Glomerular endothelial cell (primary cell): ENCODE measurements around the gene RPL19. TPM values are rescaled to one million over a fixed set of nuclear protein-coding genes. Genes with fewer than 3 reads are reported as not detected.

Experiments used
- DNase-seq: peaks from one replicate; pipeline ENCODE4 v3.0.0-alpha.2; 2011; ENCODE audit warnings: low read depth, low spot score; ENCODE audit errors: extremely low read depth
- total RNA-seq: library from RNA; depleted of rRNA; stranded (reverse); fragments of >200 nt; gene quantifications from 2 replicates; pipeline ENCODE4 v1.2.3, GENCODE V29; 2015

The RPL19 gene
- total RNA-seq, 1 donor from 2014 or later = 1,721 TPM

DNA sequence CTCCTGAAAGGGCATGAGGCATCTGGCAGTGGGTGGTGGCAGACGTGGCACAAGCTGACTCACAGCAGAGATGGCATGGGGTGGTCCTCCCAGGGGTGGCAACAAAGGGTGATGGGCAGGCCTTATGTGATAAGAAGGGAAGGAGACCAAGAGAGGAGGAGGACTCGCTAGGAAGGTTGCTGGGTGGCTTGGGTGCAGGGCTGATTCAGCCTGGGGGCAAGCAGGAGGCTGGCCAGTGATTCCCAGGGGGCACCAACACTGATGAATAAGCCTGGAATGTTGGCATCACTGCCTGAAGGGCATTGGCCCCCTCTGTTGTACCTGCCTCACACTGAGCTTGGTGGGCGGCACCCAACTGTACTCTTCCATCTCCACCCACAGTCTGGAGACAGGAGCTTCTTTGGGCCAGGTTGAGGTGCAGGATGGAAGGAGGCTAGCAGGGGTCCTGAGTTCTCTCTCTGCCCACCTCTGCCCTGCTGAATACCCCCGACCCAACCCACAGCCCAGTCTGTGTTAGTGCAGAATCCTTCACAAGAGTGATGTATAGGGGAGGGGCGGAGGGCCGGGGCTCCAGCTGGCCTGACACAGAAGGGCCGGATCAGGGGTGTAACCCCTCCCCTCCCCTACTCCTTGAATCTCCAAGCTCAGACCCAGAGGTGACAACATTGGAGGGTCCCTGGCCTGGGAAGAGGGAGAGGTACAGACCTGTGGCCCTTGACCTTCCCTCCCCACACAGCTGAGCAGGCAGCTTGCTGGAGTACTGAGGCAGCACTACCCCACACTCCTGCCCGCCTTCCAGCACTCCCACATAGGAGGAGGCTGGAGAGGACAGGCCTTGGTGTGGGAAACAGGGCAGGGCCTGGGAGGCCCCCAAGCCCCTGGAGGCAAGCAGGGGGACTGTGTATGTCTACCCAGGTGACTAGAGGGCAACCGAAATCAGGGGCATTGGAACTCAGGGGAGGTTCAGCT, 23.1 kb downstream of the RPL19 start:
- DNase-seq = no peak

DNA sequence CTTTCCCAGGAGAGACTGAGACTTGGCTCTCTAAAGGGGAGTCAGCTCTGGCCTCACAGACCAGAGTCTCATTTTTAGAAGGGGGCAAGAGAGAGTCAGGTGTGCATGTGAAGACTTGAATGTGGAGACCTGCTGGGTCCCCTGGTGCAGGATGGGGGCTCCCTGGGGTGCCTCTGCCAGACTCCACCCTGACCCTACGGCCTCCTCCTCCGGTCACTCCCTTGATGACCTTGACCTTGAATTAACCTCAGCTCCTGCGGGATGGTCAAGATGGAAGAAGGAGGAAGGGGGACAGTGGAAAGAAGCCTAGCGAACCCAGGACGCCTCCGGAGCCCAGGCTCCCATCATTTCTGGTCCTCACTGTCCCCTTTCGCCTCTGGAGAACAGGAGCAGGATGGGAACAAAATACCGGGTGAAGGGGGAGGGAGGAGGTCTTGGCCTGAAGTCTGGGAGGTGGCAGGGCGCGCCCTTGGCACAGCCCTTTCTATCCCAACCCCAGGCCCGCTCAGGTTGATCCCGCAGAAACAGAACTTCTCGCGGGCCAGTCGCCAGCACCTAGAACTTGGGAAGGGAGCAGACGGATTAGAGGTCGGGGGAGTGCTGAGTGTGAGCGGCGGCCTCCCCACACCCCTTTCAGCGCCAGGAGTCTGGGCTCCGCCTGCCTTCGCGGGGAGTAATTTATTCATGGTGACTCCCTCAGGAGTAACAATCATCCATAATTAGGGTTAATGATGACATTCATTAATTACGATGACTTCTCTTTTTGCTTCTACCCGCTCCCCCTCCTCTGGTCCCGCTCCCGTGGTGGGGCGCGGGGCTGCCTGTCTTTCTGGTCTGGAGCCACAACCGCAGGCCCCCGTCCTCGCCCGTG, 24.1 kb downstream of the RPL19 start:
- no peak for DNase-seq

DNA sequence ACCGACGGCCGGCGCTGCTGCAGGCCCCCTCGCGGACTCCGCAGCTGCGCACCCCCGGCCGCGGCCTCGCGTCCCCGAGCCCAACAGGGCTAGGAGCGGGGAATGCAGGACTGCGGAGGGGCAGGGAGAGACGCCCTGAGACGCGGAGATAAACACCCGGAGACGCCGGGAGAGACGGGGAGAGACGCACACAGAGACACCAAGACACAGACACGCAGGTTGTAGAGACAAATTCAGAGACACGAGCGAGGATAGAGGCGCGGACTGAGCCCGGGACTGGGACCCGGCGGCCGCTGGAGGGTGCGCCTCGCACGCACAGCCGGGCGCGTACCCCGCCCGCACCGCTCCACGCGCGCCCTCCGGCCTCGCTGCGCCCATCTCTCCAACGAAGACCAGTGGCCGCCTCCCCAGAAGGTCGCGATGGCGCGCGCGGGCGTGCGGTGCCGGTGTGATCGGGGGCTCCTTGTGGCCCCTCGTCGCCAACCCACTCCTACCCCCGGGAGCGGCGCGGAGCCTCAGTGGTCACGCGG, 24.8 kb downstream of the RPL19 start:
- DNase-seq = no peak

DNA sequence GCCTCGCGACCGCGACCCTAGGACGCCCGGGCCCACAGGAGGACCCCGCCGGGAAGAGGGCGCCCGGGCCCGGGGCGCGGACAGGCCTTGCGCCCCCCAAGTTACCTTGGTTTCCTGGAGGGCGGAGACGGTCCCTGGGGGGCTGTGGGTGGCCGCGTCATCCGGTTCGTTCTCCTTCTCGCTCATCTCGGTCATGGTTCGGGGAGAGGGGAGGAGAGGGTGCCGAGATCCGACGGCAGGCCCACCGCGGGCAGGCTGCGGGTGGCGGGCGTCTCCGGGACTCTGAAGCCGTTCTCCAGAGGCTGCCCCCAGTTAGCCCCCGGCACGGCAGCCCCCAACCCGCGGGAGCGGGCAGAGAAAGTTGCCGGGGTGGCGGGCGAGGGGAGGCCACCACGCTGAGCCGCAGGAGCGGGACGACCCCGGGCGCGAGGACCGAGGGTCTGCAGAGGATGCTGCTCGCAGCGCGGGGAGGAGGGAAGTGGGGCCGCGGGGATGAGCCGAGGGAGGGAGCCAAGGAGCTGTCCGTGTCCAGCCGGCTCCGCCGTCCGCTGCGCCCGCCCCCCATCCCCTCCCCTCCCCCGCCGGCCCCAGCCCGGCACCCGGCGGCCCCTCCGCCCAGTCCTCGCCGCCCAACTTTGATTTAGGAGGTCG, 25.4 kb downstream of the RPL19 start, which contains the start of gene STAC2:
TSS of gene STAC2 (minus strand) at position 638 of the 651 bp plus-strand sequence. CDS start at position 195, 443 bp downstream.
- no peak for DNase-seq

DNA sequence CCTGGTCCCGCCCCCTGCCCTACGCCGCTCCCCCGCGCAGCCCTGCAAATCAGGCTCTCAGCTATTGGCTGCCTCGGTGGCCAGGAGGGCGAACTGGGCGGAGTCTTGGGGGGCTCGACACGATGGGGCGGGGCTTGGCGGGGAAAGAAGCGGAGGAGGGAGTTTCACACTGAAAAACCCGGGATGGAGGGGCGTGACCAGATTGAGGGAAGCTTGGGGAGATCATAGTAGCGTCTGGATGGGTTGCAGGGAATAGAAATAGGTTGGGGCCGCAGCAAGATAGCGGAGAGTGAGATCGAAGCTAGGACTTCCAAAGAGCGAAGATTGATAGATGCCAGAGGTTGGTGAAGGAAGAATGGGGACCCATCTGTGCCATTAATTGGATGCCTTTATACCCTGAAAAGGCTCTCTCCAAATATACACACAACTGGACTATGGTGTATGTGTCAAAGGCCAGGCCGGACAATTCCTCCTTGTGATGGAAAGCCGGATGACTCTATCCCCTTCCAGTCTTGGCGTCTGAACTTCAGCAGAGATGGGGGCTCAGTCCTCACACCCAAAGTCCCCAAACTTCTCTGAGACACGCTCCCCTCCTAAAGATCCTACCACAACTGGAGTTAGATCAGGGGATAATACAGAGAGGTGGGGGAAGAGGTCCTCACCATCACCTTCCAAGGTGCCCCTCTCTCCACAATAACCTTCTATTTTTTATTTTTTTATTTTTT, 26.0 kb downstream of the RPL19 start:
- DNase-seq = no peak

DNA sequence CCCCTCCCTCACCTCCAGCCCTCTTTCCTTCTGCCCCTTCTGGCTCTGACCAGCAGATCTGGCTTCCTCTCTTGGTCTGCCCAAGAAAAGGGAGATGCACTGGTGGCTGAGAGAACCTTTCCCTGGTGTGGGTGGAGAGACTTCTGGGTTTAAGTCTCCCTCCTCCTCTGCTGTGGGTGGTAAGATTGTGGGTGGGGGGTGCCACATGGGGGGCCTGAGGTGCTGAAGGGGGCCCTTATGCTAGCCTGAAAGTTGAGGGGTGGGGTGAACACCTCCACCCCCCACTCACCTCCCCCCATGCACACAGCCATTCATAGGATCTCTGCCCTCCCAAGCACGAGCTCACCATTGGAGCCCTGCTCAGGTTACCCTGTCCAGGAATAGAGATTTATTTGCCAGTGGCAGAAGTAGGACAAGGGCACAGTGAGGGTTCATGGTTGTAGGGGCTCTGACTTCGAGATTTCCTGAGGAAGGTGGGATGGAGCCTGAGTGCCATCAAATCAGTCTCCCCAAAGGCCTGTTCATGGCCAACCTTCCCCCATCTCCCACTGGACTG, 27.4 kb downstream of the RPL19 start:
- DNase-seq = no peak

DNA sequence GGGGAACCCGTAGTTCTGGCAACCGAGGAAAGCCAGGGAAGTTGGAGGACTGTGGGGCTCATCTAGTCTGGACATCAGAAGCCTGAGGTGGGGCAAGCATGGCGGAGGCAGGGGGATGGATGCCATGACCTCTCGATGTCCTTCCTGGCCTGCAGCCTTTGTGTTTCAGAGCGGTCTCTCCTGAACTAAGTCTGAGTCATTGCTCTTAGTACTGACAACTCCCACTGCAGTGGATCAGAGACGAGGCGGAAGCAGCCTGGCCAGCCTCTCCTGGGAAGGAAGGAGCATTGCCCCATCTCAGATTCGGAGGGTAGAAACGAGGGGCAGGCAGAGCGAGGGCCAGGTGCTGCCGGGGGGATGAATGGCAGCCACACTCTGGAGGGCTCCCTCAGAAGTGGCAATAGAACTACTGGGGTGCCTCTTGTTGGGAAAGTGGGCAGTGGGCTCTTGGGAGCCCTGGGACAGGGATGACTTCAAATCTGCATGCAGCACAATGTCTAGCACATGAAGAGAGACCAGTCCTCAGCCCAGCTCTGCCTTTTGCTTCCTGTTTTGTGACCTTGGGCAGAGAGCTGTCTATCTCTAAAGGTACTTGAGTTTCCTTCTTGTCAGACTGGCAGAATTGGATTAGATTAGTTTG, 29.3 kb downstream of the RPL19 start:
- DNase-seq = no peak

DNA sequence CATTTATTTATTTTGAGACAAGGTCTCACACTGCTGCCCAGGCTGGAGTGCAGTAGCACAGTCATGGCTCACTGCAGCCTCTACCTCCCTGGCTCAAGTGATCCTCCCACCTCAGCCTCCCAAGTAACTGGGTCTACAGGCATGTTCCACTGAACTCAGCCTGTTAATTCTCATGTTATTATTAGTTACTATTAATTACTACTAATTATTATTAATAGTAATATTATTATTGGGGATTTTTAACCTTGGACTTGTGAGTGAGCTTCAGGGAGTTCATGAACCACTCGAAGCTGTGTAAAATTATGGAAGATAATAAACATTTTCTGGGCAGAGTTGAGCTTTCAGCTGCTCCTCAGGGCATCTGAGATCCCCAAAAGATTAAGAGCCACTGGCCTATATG, 30.3 kb downstream of the RPL19 start:
- DNase-seq = no peak

DNA sequence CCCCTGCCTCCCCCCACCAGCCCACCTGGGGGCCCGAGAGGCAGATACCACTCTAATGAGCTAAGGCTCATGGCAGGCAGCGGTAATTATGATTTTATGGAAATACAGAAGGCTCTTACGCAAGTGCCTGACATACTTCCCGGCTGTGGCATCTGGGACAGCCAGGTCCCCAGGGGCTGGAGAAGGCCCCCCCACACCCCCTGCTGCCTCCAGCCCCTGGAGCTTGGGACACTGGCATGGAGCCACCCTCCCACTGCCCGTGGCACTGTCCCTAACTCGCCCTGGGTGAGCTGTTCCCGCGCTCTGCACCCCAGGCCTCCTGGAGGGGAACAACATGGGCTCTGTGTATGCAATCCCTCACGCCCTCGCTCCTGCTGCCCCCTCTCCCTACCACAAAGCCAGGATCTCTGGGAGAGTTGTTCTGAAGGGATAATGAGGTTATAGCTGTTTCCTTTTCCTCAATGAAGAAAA, 31.0 kb downstream of the RPL19 start:
- no peak for DNase-seq

DNA sequence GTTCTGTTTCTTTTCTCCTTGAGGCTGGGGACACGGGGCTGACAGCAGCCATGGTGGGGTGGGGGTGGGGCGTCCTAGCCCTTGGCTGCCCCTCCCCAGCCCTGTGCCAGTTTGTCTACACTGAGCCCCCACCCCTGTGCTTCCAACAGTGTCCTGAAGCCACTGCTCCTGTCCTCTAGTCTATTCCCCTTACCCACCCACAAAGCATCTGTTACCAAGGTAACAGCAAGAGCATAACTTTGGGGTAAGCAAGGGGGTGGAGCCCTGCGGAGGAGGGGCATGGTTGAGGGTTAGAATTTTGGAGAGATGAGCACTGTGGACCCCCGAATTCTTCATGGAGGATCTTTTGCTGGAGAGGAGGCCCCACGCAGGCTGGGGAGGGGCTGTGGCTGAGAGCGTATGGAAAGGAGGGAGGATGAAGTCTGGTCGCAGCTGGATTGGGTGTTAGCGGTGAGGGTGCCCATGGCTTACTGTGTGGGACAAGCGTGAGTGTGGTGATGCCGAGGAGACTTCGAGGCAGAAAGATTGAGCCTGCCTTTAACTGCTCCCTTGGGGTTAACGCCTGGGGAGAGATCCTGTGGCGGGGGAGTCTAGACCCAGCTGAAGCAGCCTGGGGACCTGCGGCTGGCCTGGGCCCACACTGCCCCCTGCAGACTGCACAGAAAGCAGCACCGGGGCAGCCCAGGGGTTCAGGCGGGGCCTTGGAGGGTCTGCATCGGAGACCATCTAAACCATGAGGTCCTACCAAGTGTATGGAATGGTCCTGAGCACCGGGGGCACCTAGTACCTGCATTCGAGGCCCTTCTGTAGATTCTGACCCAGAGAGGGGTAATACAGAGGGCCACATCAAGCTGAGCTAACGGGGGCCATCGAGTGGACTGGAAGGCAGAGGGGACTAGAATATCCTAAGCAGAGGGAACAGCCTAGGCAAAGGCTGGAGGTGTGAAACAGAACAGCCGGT, 31.8 kb downstream of the RPL19 start:
- no peak for DNase-seq

DNA sequence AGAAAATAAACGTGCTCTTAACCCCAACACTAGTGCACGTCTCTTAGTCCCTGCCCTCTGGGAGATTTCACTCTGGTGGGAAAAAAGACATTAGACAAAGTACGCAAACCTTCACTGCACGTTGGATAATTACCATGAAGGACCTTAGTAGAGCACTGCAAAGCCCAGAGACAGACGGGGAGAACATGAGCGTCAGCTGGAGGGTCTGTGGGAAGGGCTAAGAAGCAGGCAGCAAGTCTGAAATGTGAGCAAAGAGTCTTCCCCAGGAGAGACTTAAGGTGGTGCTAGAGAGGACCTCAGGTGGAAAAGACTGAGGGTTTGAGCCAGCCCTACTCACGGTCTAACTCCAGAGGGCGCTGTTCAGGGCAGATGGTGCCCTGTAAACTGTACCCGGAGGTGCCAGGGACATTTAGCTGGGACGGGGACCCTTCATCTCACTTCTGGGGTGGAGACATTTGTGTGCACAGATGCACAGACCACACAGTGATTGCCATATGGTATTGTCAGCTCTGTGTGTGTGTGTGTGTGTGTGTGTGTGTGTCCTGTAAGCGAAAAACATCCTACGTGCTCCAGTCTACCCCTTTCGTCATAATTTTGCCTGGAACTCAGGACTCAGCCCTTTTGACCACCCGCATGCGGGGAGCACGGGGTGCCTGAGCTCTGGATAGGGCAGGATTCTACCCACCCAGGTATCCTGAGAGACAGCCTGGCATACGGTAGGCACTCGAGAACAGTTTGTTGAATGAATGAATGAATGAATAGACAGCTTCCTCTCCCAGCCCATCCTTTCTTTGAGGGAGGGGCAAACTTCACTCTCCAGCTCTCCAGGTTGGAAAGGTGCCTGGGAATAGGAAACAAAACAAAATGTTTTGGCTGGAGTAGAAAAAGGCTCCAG, 35.7 kb downstream of the RPL19 start:
- DNase-seq = peak; percentile 34

DNA sequence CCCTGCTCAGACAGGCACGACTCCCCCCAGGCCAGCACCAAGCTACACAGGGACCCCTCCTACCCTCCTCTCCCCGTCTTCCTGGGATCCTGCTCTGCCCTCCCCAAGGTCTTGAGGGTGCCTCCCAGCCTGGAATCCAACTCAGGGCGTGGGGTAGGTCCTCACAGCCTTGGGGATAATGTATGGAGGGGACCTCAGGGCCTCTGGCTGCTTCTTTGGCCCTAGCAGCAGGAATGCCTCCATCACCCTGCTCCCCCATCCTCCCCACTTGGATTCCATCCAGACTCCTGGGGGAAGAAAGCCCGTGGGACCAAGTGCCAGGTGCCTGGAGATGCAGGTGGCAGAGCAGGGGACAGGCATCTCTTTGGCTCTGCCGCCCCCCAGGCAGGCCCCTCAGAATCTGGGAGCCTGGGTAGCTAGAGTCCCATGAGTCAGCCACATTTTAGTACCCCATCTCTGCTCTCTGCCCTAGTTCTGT, 36.4 kb downstream of the RPL19 start:
- no peak for DNase-seq

DNA sequence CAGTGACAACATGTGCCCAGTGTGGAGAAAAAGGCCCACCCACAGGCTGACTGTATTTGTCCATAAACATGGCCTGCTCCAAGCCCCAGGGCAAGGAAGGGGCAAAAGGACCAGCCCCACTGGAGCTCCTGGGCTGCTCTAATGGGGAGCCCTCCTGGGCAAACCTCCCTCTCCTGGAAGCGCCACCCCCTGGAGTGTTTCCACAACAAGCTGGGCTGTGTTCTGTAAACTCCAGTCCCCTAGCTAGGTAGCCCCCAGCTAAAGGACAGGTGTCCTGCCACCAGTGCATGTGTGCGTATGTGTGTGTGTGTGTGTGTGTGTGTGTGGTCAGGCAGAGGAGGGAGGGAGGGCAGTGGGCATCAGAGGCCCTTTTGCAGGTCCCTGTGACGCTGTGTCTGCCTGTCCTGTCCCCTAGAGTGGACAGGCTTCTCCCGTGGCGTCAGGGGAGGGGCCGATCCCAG, 36.9 kb downstream of the RPL19 start:
- DNase-seq = no peak

DNA sequence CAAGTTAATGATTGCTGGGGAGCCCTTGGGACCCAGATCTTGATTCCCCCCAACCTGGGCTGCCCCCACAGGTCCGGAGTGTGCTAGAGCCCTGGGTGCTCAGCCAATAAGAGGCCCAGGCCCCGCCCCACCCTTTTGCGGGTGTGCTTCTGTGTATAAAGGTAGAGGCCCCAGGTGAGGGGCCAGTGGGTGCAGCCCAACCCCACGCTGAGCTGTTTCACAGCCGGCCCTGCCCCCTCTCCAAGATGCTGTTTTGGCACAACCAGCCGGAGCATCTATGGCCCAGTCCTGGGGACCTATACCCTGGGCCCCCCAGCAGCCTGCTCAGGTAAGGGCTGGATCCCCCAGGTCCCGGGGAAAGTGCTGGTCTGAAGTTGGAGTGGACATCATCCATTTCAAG, 37.5 kb downstream of the RPL19 start:
- no peak for DNase-seq

DNA sequence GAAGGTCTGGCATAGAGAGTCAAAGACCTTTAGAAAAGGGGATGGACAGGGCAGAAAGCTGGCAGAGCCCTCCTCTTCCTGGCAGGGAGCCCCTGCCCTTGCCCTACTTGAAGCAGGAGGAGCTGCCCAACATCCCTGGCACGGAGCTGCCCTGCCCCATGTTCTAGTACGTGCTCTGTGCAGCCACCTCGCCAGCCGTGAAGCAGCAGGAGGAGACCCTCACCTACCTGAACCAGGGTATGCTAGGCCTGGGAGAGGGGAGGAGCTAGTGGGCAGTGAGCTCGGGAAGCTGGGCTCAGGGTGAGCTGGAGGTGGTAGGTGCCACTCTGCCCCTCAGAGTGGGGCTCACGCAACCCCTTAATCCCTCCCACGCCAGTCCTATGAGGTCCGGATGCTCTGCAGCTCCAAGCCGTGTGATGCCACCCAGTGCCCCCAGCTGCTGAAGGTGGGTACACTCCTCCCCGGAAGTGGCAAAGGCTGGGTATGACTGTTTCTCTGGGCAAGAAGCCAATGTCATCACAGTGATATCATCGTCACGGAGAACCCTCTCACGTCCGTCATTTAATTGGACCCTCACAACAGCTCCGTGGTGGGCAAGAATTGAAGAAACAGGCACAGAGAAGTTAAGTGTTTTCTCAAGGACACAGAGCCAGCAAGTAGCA, 38.4 kb downstream of the RPL19 start:
- no peak for DNase-seq

DNA sequence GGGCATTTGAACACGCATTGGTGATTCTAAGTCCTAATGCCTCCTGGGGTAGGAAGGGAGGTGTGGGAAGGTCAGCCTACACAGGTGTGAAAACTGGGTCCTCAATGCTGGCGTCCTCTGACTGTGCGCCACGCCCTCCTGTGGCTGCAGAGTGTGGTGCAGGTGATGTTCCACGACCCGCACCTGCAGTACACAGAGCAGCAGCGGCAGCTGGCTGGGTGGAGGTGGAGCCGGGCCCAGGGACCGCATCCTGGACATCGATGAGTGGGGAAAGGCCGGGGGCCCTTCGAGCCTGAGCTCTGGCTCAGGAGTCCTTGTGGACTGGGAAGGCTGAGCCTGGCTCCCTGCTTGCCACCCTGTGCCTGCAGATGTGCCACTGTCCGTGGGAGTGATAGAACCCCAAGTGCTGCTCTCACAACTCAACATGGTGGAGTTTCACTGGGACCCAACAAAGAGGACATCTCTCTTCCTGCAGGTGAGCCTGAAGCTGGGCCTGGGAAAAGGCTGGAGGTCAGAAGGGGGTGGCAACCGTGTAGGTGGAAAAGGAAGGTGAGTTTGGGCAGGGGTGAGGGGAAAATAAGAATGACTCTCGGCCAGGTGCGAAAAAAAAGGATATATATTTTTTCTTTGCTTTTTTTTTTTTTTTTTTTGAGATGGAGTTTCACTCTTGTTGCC, 39.7 kb downstream of the RPL19 start:
- no peak for DNase-seq
